ENCODE data around the gene MRGPRE. TPM values are rescaled to one million over a fixed set of nuclear protein-coding genes. Genes with fewer than 3 reads are reported as not detected.

The MRGPRE gene
- total and polyA plus RNA-seq, 3 experiments from 2014 or later: not detected

DNA sequence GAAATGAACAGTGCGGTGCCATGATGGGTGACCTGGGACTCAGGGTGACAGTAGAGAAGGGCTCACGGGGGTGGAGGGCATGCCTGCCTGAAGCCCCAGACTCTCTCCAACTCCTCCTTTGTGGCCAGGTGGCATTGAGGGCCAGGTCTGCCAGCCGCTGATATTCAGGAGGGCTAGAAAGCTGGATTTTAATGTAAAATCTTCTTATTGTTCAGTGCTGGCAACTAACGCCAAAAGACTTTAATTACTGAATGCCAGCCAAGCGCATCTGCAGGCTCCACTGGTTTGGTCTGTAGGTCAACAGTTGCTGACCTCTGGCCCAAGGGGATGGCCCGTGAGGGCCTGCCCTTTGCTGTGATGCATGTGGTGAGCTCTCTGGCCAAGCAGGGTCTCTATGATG is 23.9 kb downstream of the MRGPRE start:
- H3K27me3 Mint-ChIP-seq: peaks cover 4 to 20% of the 10 kb centered on the region in 2 donors
- CTCF ChIA-PET: no interaction called here
- POLR2A ChIA-PET: no interaction called here

DNA sequence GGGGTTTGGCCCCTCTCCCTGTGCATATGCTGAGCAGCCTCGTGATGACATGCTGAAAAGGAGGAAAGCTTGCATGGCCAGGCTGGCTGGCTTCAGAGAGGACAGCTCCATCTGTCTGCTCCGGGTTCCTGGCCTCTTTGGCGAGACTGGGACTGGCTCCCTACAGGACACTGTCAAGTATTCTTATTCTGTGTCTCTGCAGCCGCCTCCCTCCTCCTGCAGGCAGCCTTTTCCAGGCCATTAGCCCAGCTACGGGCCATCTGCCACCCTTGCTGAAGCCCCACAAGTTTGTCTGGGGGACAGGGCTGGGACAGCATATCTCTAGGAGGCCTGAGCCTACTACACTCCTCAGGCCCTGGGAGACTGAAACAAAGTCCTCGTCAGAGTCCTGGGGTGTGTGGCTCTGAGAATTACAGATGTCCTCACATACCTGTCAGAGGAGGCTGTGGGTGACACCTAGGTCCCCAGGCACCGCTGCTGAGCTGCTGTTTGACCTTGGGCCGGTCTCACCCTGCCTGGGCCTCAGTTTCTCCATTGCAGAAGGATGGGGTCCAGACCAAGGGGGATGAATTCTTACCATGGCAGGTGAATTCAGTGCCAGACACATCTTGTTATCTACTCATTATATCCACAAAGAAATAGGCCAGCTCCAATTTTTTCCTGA is 24.6 kb downstream of the MRGPRE start:
- CTCF ChIA-PET: no interaction called here
- DNase-seq: peak in 1 of 5 donors; percentile 38
- H3K9me3 ChIP-seq (ENCODE audit: low read length): no peaks in the 10 kb centered on the region

More for the DNA sequence above, 23.9 kb downstream of the MRGPRE start:
- no peak for DNase-seq
- Histone ChIP-seq H3K4me1 (ENCODE audit: insufficient read depth, low read length) (no peaks in the 10 kb centered on the region), H3K4me3 (ENCODE audit: low read length) (no peak overlapping the region), H3K9me3 (ENCODE audit: low read length) (no peaks in the 10 kb centered on the region), H3K27ac (ENCODE audit: low read depth, low read length) (no peak overlapping the region), H3K27me3 (ENCODE audit: insufficient read depth, low read length, poor library complexity, severe bottlenecking) (no peaks in the 10 kb centered on the region), H3K36me3 (ENCODE audit: insufficient read depth, low read length) (no peaks in the 10 kb centered on the region)
- no peak overlapping the region for H3K27ac Mint-ChIP-seq
- H3K9me3 Mint-ChIP-seq: peaks cover 2 to 14% (median 7%) of the 10 kb centered on the region in 5 donors
- H3K4me1 Mint-ChIP-seq: peaks cover 0 to 4% (median 0%) of the 10 kb centered on the region in 3 donors
- peaks cover 0 to 11% (median 0%) of the 10 kb centered on the region in 3 donors for H3K36me3 Mint-ChIP-seq
- H3K4me3 Mint-ChIP-seq: no peak overlapping the region

DNA sequence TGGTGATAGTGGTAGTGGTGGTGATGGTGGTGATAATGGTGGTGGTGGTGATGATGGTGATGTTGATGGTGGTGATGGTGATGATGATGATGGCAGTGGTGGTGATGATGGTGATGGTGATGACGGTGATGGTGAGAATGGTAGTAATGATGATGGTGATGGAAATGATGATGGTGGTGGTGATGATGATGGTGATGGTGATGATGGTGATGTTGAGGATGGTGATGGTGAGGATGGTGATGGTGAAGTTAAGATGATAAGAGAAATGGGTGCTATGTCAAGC is 25.4 kb downstream of the MRGPRE start:
- no peaks in the 10 kb centered on the region for H3K27me3 ChIP-seq (ENCODE audit: insufficient read depth, low read length, poor library complexity, severe bottlenecking)
- H3K27ac ChIP-seq (ENCODE audit: low read depth, low read length): no peak overlapping the region
- H3K36me3 Mint-ChIP-seq: peaks cover 0 to 11% (median 0%) of the 10 kb centered on the region in 3 donors
- H3K27me3 Mint-ChIP-seq: peaks cover 8 to 19% of the 10 kb centered on the region in 2 donors
- peaks cover 2 to 13% (median 6%) of the 10 kb centered on the region in 5 donors for H3K9me3 Mint-ChIP-seq
- no peak overlapping the region for H3K4me3 Mint-ChIP-seq
- H3K4me3 ChIP-seq (ENCODE audit: low read length): no peak overlapping the region
- no peaks in the 10 kb centered on the region for H3K9me3 ChIP-seq (ENCODE audit: low read length)
- no peak for DNase-seq
- POLR2A ChIA-PET: no interaction called here
- no peak overlapping the region for H3K27ac Mint-ChIP-seq
- H3K4me1 ChIP-seq (ENCODE audit: insufficient read depth, low read length): no peaks in the 10 kb centered on the region
- H3K4me1 Mint-ChIP-seq: peaks cover 0 to 6% (median 0%) of the 10 kb centered on the region in 3 donors
- H3K36me3 ChIP-seq (ENCODE audit: insufficient read depth, low read length): no peaks in the 10 kb centered on the region
- CTCF ChIA-PET: no interaction called here

More for the DNA sequence above, 24.6 kb downstream of the MRGPRE start:
- Mint-ChIP-seq H3K27ac (no peak overlapping the region), H3K4me3 (no peak overlapping the region), H3K9me3 (peaks cover 2 to 14% (median 7%) of the 10 kb centered on the region in 5 donors), H3K27me3 (peaks cover 4 to 17% of the 10 kb centered on the region in 2 donors), H3K36me3 (peaks cover 0 to 11% (median 0%) of the 10 kb centered on the region in 3 donors), H3K4me1 (peaks cover 0 to 4% (median 0%) of the 10 kb centered on the region in 3 donors)
- POLR2A ChIA-PET: no interaction called here
- H3K27ac ChIP-seq (ENCODE audit: low read depth, low read length): no peak overlapping the region
- H3K27me3 ChIP-seq (ENCODE audit: insufficient read depth, low read length, poor library complexity, severe bottlenecking): no peaks in the 10 kb centered on the region
- no peaks in the 10 kb centered on the region for H3K4me1 ChIP-seq (ENCODE audit: insufficient read depth, low read length)
- H3K36me3 ChIP-seq (ENCODE audit: insufficient read depth, low read length): no peaks in the 10 kb centered on the region
- no peak overlapping the region for H3K4me3 ChIP-seq (ENCODE audit: low read length)

DNA sequence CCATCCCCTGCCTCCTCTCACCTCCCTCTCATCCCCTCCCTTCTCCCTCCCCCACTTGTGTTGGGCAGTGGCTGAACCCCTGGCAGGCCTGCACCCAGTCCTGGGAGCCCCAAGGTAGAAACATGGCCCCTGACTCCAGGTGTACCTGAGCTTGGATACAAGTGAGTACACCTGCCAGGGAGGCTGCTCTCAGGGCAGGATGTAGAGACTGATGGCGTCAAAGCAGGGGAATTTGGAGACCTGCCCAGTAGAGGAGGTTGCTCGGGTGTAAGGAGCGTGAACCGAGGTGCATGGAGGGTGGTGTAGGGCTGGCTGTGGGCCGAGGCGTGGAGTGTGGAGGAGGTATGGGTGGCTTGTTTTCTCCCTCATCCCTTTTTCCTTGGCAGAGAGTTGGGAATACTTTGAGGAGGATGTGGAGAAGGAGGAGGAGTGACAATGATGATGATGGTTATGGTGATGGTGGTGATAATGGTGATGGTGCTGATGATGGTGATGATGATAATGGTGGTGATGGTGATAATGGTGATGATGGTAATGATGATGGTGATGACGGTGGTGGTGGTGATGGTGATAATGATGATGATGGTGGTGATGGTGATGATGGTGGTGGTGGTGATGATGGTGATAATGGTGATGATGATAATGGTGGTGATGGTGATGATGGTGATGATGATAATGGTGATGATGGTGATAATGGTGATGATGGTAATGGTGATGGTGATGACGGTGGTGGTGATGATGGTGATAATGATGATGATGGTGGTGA is 25.9 kb downstream of the MRGPRE start:
- Histone ChIP-seq H3K9me3 (ENCODE audit: low read length) (no peaks in the 10 kb centered on the region), H3K4me3 (ENCODE audit: low read length) (no peak overlapping the region), H3K36me3 (ENCODE audit: insufficient read depth, low read length) (no peaks in the 10 kb centered on the region), H3K27me3 (ENCODE audit: insufficient read depth, low read length, poor library complexity, severe bottlenecking) (no peaks in the 10 kb centered on the region), H3K4me1 (ENCODE audit: insufficient read depth, low read length) (no peaks in the 10 kb centered on the region), H3K27ac (ENCODE audit: low read depth, low read length) (no peak overlapping the region)
- DNase-seq: peak in 1 of 5 donors; percentile 22
- CTCF ChIA-PET: no interaction called here
- no peak overlapping the region for H3K27ac Mint-ChIP-seq
- peaks cover 0 to 6% (median 0%) of the 10 kb centered on the region in 3 donors for H3K4me1 Mint-ChIP-seq
- H3K36me3 Mint-ChIP-seq: peaks cover 0 to 7% (median 0%) of the 10 kb centered on the region in 3 donors
- POLR2A ChIA-PET: no interaction called here
- no peak overlapping the region for H3K4me3 Mint-ChIP-seq
- peaks cover 0 to 8% (median under 1%) of the 10 kb centered on the region in 5 donors for H3K9me3 Mint-ChIP-seq
- H3K27me3 Mint-ChIP-seq: peaks cover 12 to 17% of the 10 kb centered on the region in 2 donors

DNA sequence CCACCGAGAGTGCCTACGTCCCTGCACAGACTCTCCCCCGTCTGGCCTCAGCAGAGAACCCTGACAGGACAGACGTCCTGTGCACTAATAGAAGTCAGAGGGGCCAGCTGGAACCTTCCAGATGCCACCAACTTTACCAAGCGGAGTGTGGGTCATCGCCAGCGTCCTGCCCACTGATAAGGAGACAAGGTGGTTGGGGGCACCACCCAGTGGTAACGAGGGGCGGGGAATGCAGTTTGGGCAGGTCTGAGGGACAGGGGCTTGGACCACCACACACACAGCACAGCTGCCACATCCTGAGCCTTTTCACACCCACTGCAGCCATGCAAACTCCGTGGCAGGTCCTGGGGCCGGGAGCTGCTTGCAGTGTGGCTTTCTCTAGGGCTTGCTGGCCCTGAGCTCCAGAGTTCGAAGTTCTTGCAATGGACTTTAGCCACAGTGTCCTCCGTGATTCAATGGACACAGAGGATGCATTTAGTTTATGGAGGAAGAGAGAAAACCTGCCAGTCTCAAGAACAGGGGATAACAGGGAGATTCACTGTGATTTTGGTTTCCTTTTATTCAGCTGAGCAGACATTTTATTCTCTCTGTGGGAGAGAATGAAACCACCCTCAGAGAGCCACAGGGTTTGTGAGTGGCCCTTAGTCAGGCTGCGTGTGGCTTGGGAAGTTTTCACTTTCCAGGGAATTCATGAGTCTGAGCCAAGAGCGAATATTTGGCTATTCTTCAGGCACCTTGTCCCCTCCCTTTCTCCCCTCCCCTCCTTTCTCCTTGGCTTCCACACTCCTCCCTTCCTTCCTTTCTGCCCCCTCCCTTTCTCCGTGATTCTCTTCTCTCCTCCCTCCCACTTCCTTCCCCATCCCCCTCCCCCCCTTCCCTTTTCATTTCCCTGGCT is 26.7 kb downstream of the MRGPRE start:
- peaks cover 0 to 6% (median 0%) of the 10 kb centered on the region in 3 donors for H3K4me1 Mint-ChIP-seq
- H3K27ac Mint-ChIP-seq: peak overlapping the region in 2 of 8 donors; percentile 51 to 91
- no peaks in the 10 kb centered on the region for H3K4me1 ChIP-seq (ENCODE audit: insufficient read depth, low read length)
- no peaks in the 10 kb centered on the region for H3K27me3 ChIP-seq (ENCODE audit: insufficient read depth, low read length, poor library complexity, severe bottlenecking)
- peaks cover 12 to 17% of the 10 kb centered on the region in 2 donors for H3K27me3 Mint-ChIP-seq
- H3K4me3 Mint-ChIP-seq: no peak overlapping the region
- peak in 1 of 5 donors; percentile 16 for DNase-seq
- H3K9me3 ChIP-seq (ENCODE audit: low read length): no peaks in the 10 kb centered on the region
- H3K27ac ChIP-seq (ENCODE audit: low read depth, low read length): no peak overlapping the region
- no peaks in the 10 kb centered on the region for H3K36me3 Mint-ChIP-seq
- CTCF ChIA-PET: no interaction called here
- H3K36me3 ChIP-seq (ENCODE audit: insufficient read depth, low read length): no peaks in the 10 kb centered on the region
- no peaks in the 10 kb centered on the region for H3K9me3 Mint-ChIP-seq
- POLR2A ChIA-PET: no interaction called here
- no peak overlapping the region for H3K4me3 ChIP-seq (ENCODE audit: low read length)

DNA sequence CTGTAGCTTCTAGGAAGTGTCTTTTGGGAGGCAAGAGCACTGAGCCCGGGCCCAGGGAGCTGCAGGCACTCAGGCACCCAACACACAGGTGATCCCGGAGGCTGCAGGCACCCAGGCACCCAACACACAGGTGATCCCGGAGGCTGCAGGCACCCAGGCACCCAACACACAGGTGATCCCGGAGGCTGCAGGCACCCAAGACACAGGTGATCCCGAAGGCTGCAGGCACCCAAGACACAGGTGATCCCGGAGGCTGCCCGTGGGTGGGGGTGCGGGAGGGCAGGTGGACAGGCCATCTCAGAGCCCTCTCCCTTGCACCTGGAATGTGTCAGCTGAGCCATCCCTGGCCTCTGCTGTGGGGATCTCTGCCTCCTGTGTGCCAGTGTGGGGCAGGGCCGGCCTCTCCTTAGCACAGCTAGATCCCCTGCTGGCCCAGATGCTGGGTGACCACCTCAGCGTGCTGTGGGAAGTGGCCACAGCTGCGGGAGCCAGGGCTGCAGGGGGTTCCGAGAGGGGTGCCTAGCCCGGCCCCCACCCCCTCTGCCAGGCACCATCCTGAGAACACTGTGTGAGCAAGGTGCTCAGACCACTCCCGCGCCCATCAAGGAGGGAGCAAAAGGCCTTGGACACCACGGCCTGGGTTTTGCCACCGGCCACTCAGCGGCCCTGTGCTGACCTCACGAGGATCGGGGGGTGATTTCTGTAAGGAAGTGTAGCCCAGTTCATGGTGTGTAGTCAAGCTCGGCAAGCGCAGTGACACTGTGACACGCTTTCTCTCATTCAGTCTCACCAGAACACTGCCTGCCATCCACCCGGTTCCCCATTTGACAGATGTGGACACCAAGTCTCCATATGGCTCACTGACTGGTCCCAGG is 27.8 kb downstream of the MRGPRE start:
- H3K36me3 Mint-ChIP-seq: no peaks in the 10 kb centered on the region
- POLR2A ChIA-PET: no interaction called here
- H3K9me3 Mint-ChIP-seq: no peaks in the 10 kb centered on the region
- peak overlapping the region in 1 of 8 donors; percentile 51 for H3K27ac Mint-ChIP-seq
- peaks cover 14% of the 10 kb centered on the region in 2 donors for H3K27me3 Mint-ChIP-seq
- H3K4me1 Mint-ChIP-seq: peaks cover 0 to 6% (median 0%) of the 10 kb centered on the region in 3 donors
- Histone ChIP-seq H3K9me3 (ENCODE audit: low read length) (no peaks in the 10 kb centered on the region), H3K4me3 (ENCODE audit: low read length) (no peak overlapping the region), H3K36me3 (ENCODE audit: insufficient read depth, low read length) (no peaks in the 10 kb centered on the region), H3K4me1 (ENCODE audit: insufficient read depth, low read length) (no peaks in the 10 kb centered on the region), H3K27me3 (ENCODE audit: insufficient read depth, low read length, poor library complexity, severe bottlenecking) (no peaks in the 10 kb centered on the region), H3K27ac (ENCODE audit: low read depth, low read length) (no peak overlapping the region)
- DNase-seq: peak in 1 of 5 donors; percentile 36
- CTCF ChIA-PET: interaction anchor here (1.2 kb wide), 1 partner anchor 113 kb away, joined by 3 read pairs; no protein-coding TSS in a partner anchor
- no peak overlapping the region for H3K4me3 Mint-ChIP-seq

DNA sequence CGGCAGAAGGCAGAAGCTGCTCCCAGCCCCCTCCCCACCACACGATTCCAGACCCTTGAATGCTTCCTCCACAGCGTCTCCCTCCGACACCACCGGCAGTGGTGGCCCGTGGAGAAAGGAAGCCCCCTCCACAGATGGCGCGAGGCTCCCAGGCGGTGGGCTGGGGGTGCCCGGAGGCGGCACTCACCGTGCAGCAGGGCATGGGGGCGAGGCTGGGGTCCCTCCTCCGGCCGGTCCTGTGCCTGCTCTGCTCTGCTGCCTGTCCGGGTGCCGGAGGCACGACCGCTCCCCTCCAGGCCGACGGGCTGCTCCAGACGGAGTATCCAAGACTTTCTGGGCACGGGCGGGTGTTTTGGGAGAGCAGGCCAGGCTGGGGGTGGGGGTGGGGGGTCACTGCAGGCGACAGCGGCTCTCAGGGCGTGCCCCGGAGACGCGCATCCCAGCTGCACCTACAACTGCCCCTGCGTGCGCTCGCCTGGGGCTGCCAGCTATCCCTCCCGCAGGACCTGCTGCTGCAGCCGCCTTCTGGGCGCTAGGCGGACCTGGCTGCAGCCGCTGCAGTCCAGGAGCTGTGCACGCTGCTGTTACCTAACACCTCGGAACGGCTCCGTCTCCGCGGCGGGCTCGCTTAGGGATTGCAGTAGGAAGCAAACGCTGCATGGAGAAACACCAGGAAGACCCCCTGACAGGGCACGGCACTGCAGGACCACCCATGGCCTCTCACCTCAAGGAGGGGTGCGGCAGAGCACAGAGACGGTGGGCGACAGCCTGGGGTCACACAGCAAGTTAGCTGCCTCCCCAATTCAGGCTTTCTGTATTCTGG is 28.8 kb downstream of the MRGPRE start:
- POLR2A ChIA-PET: no interaction called here
- peaks cover 12 to 14% of the 10 kb centered on the region in 2 donors for H3K27me3 Mint-ChIP-seq
- no peak overlapping the region for H3K4me3 Mint-ChIP-seq
- peak in 1 of 5 donors; percentile 27 for DNase-seq
- no peak overlapping the region for H3K27ac ChIP-seq (ENCODE audit: low read depth, low read length)
- no peaks in the 10 kb centered on the region for H3K4me1 ChIP-seq (ENCODE audit: insufficient read depth, low read length)
- no peaks in the 10 kb centered on the region for H3K9me3 Mint-ChIP-seq
- no peaks in the 10 kb centered on the region for H3K36me3 ChIP-seq (ENCODE audit: insufficient read depth, low read length)
- no peak overlapping the region for H3K27ac Mint-ChIP-seq
- H3K4me1 Mint-ChIP-seq: peaks cover 0 to 6% (median 0%) of the 10 kb centered on the region in 3 donors
- no peaks in the 10 kb centered on the region for H3K27me3 ChIP-seq (ENCODE audit: insufficient read depth, low read length, poor library complexity, severe bottlenecking)
- no peaks in the 10 kb centered on the region for H3K36me3 Mint-ChIP-seq
- CTCF ChIA-PET: interaction anchor here (1.2 kb wide), 1 partner anchor 112 kb away, joined by 3 read pairs; no protein-coding TSS in a partner anchor
- H3K4me3 ChIP-seq (ENCODE audit: low read length): no peak overlapping the region
- no peaks in the 10 kb centered on the region for H3K9me3 ChIP-seq (ENCODE audit: low read length)

All from CD8-positive, alpha-beta memory T cell (primary cell).